GM21717 (cell line): Measurements from ENCODE around the gene APOB.

ENCODE experiments used
- ATAC-seq: cut with Tn5 transposase; IDR thresholded peaks from one replicate; pipeline ENCODE4 v1.9.1; 2021; ENCODE audit warnings: mild to moderate bottlenecking, moderate library complexity; ENCODE audit not compliant: unreplicated experiment

APOB gene

DNA sequence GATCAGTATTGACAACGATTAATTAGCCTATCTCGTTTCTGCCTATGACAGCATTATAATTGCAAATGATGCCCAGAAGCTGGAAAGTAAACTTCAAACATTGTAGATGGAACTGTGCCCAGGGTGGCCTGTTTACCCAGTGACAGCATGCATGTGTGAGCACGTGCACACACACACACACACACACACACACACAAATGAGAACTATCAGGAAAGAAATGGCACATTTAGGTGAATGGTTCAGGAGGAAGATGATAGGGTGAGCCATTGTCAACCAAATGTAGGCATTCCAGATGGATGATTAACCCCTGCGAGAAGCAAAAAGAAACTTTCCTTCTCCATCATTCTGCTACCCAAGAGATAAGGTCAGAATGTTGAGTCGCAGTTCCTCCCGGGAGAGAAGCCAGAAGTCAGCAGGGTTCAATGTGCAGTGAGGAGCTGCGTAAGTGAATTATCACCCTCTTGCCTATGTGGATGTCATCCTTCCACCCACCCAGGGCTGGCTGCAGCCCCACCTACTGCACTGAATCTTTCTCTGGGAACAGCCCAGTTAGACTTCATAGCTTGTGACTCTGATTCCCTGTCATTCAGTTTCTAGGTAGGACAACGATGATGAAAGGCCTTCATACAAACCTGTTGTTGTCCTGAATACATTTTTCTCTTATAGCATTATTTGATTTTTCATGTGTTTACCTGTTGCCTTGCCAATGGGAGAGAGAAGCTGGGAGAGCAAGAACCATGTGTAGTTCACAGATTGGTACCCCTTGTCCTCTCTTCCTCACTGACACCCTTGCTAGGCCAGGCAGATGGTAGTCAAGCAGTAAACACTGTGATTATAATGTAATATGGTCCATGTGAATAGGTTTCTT lies 3.5 kb upstream of the APOB start:
- no peak for ATAC-seq

DNA sequence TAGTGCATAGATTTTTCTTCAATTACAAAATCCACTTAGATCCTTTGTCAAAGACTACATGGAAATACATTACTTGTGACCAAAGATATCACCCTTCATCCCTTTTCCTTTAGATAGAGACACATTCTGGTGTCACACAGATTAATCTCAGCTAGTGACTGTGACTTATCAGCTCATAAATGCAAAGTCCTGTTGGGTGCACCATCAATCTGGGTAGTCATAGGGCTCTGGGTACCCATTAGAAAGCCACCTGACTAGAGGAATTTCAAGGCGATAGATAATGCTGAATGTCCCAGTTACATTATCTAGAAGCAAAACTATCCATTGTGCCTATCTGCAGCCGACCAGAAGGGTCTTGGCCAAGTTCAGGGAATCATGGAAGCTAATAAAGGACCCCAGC lies 2.6 kb upstream of the APOB start:
- no peak for ATAC-seq

DNA sequence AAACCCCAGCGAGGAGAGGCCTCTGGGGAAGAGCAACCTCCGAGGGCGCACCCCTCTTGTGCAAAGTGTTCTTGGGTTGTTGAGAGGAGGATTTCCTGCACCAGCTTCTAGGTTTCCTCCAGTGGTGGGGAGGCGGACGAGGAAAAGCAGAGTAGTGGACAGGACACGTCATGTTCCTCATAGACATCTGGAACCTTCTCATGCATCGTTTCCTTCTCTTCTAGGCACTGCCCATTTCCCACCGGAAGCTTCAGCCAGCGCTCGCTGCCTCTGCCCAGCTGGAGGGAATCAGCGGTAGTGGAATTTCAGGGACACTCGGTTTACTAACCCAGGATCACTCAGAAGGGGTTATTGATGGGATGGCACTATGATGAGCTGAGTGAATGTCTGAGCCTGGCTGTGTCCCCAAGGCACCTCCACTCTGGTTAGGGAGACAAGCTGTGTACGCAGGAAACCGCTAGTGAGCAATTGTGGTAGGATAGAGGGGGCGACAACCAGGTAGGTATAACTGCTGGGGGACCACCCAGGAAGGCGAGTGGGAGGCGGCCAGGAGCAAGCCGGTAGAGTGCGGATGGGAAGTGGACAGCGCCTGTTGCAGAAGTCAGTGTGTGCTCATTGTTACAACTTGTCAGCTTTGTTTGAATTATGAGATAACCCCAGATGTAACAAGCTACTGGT lies 960 bp upstream of the APOB start:
- ATAC-seq: no peak

DNA sequence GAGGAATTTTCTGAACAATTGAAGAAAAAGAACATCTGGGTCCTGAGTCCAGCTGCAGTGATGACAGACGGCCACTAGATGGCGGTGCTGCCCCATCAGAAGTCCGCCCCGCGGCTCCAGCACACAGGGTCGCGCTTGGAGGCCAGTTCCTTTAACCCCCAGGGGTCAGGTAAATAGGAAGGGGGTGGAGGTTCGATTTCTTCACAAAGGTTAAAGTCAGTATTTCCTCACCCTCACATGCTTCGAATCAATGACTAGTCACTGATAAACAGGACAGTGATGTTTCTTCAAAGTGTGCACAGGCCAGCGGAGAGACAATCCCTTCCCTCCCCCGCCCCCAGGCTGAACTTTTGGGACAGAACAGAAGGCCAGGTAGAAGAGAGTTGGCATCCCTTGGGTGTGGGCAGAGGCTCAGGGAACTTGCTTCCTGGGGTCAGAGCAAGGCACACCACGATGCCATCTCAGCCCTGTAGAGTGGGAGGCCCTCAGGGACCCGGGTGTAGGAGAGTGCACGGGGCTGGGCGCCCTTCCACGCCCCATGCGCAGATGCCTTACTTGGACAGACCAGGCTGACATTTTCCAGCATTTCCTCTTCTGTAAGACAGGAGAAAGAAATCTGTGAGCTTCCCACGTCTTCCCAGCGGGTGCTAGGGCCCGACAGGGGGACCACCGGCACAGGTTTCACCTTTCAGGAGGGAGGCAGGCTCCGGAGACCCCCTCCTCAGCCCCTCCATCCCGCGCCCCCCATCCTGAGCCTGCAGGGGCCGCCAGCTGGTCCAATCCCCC lies 722 bp downstream of the APOB start:
- peak; percentile 77 for ATAC-seq

DNA sequence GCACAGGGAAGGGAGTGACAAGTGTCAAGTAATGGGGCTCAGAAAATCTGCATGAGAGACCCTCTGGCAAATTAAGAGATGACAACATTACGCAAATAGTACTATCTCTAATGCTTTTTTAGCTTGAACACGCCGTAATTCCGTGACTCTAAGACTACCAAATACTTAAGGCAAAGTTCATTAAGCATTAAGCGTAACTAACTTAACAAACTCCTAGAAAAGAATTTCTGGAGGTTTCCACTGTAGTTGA lies 1.2 kb downstream of the APOB start:
- no peak for ATAC-seq

DNA sequence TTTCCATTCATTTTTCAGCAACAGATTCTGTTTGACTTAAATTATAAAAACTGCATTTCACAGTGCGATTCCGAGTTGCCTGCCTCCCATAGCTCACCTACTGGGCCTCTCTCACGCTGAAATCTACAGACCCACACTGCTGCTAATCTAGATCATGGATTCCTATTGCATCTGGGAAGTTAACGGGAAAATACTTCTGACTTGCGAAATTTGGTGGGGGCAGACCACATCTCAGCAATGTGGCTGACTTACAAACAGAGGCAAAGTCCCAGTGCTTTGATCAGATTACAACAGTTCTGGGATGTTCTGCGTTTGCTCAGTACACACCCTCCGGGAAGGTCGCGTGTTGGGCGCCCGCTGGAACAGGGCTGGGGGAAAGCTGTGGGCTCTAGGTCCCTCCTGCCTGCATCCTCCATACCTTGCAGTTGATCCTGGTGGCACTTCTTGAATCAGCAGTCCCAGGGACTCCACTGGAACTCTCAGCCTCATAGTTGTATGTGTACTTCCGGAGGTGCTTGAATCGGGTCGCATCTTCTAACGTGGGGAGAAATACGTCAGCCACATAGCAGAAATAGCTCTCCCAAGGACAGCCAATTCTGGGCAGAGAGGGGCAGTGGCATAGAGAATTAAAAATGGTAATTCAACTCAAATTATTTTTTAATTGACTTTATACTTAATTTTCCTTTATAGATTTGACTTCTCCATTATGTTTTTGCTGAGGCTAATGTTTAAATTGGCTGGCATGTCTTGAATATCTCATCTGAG lies 1.7 kb downstream of the APOB start:
- no peak for ATAC-seq

DNA sequence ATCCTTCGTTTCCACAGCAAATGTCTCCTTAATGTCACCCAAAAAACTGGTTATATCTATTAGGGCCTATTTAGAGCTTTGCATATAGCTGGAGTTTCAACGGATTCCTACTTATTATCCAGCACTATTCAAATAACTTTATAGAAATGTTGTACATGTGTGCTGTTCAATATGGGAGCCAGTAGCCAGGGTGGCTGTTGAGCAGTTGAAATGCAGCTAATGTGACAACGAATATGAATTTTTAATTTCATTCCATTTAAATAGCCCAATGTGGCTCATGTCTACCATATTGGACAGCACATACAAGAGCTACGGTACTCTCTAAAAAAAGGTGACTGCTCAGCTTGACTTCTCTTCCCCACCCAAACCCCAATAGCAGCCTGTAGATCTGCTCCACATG lies 2.4 kb downstream of the APOB start:
- no peak for ATAC-seq

DNA sequence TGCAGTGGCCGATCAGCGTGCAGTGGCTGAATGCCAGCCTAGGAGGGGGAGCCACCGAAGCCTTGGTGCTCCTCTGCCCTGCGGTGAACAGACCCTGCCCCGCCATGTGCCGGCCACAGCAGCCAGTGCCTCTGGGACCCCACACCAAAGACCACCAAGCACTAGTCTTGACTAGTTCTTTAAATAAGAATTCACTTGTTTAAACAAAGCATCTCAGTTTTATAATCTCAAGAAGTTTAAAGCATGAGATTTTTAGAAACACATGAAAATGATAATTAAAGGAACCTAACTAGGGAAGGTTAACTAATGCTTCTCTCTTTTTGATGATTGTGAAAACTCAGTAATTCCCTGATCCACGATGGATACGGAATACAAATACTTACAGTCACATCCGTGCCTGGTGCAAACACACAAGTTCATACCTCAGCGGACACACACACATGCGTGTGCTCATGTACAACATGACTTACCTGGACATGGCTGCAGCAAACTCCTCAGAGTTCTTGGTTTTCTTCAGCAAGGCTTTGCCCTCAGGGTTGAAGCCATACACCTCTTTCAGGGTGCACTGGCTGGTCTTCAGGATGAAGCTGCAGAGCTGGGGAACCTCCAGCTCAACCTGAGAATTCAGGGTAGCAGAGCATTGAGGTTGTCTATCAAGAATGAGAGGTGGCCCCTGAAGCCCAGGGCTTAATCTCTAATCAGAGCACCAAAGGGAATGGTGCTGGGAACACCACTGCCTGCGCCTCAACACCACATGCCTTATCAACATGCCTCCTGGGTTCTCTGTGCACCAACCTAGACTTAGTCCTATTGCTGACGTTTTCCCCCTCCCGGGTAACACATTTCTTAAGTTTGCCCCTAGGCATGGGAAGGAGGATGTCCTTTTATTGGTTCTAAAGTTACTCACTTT lies 3.1 kb downstream of the APOB start:
- ATAC-seq: no peak

DNA sequence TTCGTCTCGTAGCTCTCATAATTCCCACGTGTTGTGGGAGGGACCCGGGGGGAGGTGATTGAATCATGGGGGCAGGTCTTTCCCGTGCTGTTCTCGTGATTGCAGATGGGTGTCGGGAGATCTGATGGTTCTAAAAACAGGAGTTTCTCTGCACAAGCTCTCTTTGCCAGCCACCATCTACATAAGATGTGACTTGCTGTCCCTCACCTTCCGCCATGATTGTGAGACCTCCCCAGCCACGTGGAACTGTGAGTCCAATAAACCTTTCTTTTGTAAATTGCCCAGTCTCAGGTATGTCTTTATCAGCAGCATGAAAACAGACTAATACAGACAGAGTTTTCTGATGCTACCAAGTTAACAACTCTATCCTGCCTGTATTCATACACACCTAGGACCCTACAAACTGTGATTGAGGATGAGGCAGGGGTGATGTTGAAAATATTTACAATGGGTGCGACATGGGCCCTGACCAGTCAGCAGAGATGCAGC lies 3.9 kb downstream of the APOB start:
- ATAC-seq: no peak

DNA sequence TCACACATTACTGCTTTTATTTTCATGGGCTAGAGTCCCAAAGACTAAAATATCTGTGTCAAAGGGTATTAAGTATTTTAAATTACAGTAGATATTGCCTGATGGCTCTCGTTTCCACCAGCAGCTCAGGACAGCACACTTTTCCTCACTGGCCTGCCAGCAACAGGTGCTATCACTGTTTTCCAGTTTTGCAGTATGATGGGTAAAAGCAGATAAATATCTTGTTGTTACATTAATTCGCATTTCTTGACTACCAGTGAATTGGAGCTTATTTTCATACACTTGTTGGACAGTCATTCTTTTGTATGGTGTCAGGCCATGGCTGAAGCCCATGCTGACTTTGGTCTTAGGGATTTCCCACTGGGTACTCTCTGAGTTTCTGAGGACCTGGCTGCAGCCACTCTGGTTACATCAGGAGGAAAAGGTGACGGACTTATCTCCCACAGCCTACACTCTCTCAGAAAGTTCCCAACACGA lies 4.8 kb downstream of the APOB start:
- ATAC-seq: no peak

DNA sequence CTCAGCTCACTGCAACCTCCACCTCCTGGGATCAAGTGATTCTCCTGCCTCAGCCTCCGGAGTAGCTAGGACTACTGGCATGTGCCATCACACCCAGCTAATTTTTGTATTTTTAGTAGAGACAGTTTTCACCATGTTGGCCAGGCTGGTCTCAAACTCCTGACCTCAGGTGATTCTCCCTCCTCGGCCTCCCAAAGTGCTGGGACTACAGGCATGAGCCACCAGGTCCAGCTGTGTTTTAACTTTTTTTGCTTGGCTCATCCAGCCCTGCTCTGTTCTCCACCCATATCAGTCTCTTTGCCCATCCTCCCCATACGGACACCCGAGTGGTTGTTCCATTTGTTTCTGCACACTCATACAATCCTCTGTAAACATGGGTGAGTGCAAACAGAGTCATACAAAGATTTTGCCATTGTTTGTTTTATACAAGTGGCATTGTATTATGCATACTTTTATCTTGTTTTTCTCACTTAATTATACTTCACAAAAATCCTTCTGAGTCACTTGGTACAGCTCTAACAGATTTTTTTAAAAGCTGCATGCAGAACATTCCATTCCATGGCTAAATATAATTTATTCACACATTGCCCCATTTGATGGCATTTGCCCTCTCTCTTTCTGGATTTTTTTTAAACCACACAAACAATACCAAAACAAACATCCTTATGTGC lies 5.3 kb downstream of the APOB start:
- ATAC-seq: no peak

DNA sequence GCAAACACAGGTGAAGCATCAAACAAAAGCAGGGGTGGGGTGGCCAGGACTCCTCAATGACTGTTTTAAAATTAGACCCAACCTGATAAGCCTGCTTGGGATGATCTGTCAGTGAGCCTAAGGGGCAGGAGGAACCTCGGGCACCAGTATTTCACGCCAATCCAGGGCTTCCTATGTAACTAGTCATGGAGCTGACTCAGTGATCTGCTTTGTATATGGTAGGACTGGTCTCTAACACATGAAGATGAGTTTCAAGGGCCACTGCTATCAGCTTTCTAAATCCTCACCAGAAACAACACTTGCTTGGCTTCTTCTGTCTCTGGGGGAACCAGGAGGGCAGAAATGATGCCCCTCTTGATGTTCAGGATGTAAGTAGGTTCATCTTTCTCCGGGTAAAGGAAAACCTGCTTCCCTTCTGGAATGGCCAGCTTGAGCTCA lies 6.2 kb downstream of the APOB start:
- no peak for ATAC-seq

DNA sequence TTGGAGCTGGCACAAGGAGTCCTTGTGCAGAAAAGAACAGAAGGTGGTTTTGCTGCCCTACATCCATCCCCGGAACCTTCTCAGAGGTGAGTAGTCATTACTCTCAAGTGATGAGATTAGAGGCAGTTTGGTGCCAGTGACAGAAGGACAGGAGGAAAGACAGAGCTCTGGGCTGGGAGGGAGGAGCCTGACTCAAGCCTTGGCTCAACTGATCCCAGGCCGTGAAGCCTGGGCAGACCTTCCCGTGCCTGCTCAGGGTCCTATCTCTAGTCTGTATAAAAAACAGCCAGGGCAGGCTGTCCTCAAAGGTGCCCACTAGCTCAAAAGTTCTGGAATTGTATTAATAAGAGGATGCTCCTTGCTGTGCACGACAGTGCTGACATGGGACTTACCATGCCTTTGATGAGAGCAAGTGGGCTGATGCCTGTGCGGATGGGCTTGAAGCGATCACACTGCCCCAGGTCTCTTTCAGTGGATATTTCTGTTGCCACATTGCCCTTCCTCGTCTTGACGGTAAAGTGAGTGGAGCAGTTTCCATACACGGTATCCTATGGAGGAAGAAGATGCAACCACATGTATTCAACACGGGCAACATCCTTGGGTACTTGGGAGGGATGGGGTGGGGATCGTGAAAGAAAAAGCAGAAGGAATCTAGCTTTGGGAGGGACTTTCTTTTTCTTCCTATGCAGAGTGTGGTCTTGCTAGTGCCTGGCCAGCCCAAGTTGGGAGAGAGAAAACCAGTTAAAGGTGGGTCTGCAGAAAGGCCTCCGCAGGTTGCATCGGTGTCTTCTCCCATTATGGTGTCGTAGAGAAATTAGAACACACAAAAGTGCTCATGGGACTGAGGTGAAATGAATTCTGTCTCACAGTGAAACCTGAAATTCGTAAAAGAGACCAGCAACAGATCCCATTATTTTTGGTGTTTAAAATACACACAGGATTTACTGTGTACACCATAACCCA lies 6.9 kb downstream of the APOB start:
- no peak for ATAC-seq

DNA sequence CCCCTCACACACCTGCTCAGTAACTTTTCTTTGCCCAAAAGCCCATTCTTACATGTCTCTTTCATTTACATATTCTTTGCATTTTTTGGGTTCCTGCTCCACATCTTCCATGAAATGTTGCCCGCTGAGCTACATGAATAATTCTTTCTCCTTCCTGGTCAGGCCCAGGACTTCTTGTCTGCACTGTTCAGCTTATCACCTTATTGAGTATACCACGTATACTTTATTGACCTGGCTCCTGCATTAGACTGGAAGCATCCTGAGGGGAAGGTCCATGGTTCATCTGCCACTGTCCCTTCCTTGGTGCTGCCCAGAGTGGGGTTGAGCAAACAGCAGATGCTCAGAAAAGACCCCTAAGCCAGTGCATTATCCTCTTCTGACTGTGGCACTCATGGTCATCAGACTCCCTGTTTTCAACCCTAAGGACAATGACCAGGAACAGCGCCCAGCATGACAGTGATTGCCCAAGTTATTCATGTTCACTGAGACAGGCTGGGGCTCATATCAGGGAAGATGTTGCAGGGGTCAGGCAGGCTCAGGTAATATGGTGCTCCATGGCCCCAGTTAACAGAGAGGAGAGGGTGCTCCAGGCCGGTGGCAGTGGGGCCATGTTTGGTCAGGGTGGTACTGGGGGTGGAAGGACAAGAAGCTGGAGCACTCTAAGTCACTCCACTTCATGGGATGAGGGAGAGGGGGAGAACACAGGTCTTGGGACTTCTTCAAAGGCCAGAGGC lies 7.7 kb downstream of the APOB start:
- ATAC-seq: no peak

DNA sequence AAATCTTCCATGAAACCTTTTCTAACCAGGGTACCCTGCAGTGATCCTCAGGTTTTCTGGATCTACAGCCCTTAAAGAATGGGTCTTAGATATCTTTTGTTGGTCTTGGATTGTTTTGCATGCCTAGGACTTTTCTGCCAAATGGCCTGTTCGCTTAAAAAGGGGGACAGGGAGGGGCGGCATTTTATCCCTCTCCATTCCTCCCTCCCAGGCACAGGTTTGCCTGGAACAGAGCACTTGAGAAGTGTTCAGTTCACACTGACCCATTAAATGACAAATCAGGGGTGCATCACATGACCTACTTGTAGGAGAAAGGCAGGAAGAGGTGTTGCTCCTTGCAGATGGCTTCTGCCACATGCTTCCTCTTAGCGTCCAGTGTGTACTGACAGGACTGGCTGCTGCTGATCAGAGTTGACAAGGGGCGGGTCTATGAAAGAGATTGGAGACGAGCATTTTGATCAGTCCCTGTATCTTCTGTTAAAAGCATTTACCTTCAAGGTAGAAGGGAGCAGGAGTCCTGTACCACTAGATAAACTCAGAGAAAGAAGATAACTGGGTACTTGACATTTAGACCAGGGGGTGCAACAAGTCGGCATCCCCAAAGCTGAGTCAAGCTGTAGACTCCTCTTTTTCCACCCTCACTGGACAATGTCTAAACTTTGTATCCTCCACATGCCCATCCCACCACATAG lies 8.4 kb downstream of the APOB start:
- ATAC-seq: no peak

DNA sequence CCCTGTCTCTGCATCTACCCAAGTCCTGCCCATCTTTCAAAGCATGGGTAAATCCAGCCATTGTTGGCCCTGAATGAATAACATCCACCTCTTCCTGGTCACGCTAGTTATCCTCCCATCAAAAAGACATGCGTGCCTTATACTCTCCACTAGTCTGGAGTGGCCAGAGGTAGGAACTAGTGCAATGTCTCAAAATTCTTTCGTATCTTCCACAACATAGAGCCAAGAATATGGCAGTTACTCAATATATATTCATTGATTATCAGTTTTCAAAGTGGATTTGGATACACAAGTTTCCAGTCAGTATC lies 8.9 kb downstream of the APOB start:
- no peak for ATAC-seq
